HepG2 (cell line): ENCODE data around the gene TPSB2. TPM values are rescaled to one million over a fixed set of nuclear protein-coding genes. Genes with fewer than 3 reads are reported as not detected.

Experiments
- ATAC-seq: fragments of 200-7000 bp; cut with Tn5 transposase; 3 replicates; pipeline ENCODE4 v1.9.1; 2020; ENCODE audit warnings: mild to moderate bottlenecking, moderate library complexity
- BruUV-seq: library from RNA; stranded (reverse); fragments of 400-500 nt; replicated peaks from 2 replicates; lab custom pipeline; 2021; lab: Mats Ljungman, UMichigan
- CTCF ChIA-PET: fragments of 300-600 bp; formaldehyde crosslinking; extraction: SDS; loops from one replicate; lab custom pipeline; 2021; ENCODE audit warnings: low total read pairs, inconsistent platforms, low intra/inter-chr PET ratio; lab: Yijun Ruan, JAX
- POLR2A ChIA-PET: fragments of 350-600 bp; sonication (Branson Sonifier 250); formaldehyde crosslinking; loops from one replicate; lab custom pipeline; 2020; ENCODE audit warnings: antibody characterized with exemption, inconsistent platforms; lab: Yijun Ruan, JAX
- DNase-seq: peaks from one replicate; pipeline ENCODE4 v3.0.0-alpha.2; 2015; ENCODE audit warnings: low spot score
- FAIRE-seq: peaks from 3 replicates; lab custom pipeline; 2011; peaks lifted over from hg19 to GRCh38; lab: Jason Lieb, UNC
- H2AFZ ChIP-seq: one replicate; pipeline ENCODE4 v1.6.1; 2011; ENCODE audit warnings: low read length, inconsistent platforms
- H3K27ac ChIP-seq: fragments of 300-600 bp; 3 replicates; pipeline ENCODE4 v1.8.0; 2011; ENCODE audit warnings: mixed run types, mild to moderate bottlenecking, mixed read lengths, low read length, inconsistent platforms; ENCODE audit not compliant: insufficient read depth; ENCODE audit errors: extremely low read length
- H3K27me3 ChIP-seq, 2 experiments: fragments of 200-600 bp in 1 of 2; 2 replicates in 1 of 2; 3 replicates in 1 of 2; pipeline versions ENCODE4 v1.6.0 to v1.8.0; 2011; ENCODE audit warnings: low read length in 2 of 2, mild to moderate bottlenecking in 2 of 2, moderate library complexity in 2 of 2, inconsistent platforms in 1 of 2; ENCODE audit not compliant: insufficient read depth in 2 of 2, control insufficient read depth in 1 of 2
- H3K36me3 ChIP-seq, 2 experiments: fragments of 200-600 bp in 1 of 2; replicated peaks in 1 of 2; 2 replicates in 1 of 2; 3 replicates in 1 of 2; pipeline versions ENCODE4 v1.5.1 to v1.8.0; 2011; ENCODE audit warnings: low read length in 2 of 2, inconsistent platforms in 1 of 2; ENCODE audit not compliant: insufficient read depth in 2 of 2, control insufficient read depth in 1 of 2
- H3K4me1 ChIP-seq: 2 replicates; pipeline ENCODE4 v1.5.1; 2012; ENCODE audit warnings: low read length, inconsistent platforms; ENCODE audit not compliant: insufficient read depth
- H3K4me2 ChIP-seq: 2 replicates; pipeline ENCODE4 v1.6.0; 2011; ENCODE audit warnings: low read depth, low read length, inconsistent platforms
- H3K4me3 ChIP-seq, 3 experiments: fragments of 200-600 bp in 1 of 3; sonication (generic), shearing (Covaris generic) in 1 of 3; replicated peaks in 1 of 3; 2 replicates each; pipeline ENCODE4 v1.5.1; 2011 to 2016; ENCODE audit warnings: low read length in 3 of 3, inconsistent platforms in 2 of 3, low read depth in 2 of 3, mild to moderate bottlenecking in 2 of 3, control low read depth in 1 of 3, mixed read lengths in 1 of 3; ENCODE audit not compliant: insufficient read depth in 1 of 3
- H3K79me2 ChIP-seq: one replicate; pipeline ENCODE4 v1.6.1; 2011; ENCODE audit warnings: low read length, inconsistent platforms; ENCODE audit not compliant: insufficient read depth
- H3K9ac ChIP-seq: 2 replicates; pipeline ENCODE4 v1.6.0; 2011; ENCODE audit warnings: mild to moderate bottlenecking, low read depth, low read length, inconsistent platforms; ENCODE audit not compliant: insufficient read depth
- H3K9me3 ChIP-seq: 2 replicates; pipeline ENCODE4 v1.5.1; 2012; ENCODE audit warnings: mild to moderate bottlenecking, low read length
- H4K20me1 ChIP-seq: 2 replicates; pipeline ENCODE4 v1.6.0; 2011; ENCODE audit warnings: inconsistent platforms, mild to moderate bottlenecking, low read length, moderate library complexity; ENCODE audit not compliant: insufficient read depth
- ATF1 ChIP-seq: IDR thresholded peaks from 2 replicates; pipeline ENCODE4 v1.6.1; 2016; ENCODE audit warnings: mild to moderate bottlenecking, control low read depth
- ATRX ChIP-seq: sonication (generic); formaldehyde crosslinking; IDR thresholded peaks from 2 replicates; pipeline ENCODE4 v1.4.0; 2020; ENCODE audit warnings: missing genetic modification reagents, borderline replicate concordance
- HMG20A ChIP-seq: IDR thresholded peaks from 2 replicates; pipeline ENCODE4 v1.6.1; 2016; ENCODE audit warnings: borderline replicate concordance
- IKZF4 ChIP-seq: sonication (generic); formaldehyde crosslinking; IDR thresholded peaks from 2 replicates; pipeline ENCODE4 v1.5.1; 2020; ENCODE audit warnings: borderline replicate concordance, mild to moderate bottlenecking, low read depth, missing genetic modification reagents; ENCODE audit errors: not compliant biosample characterization
- MIER3 ChIP-seq: IDR thresholded peaks from 2 replicates; pipeline ENCODE4 v1.6.1; 2016; ENCODE audit warnings: missing compliant biosample characterization, borderline replicate concordance
- NKX3-1 ChIP-seq: sonication (generic); formaldehyde crosslinking; IDR thresholded peaks from 2 replicates; pipeline ENCODE4 v1.5.0; 2020; ENCODE audit warnings: missing genetic modification reagents
- PRMT3 ChIP-seq: sonication (generic); formaldehyde crosslinking; IDR thresholded peaks from 2 replicates; pipeline ENCODE4 v1.8.1; 2022; ENCODE audit warnings: low read depth, mild to moderate bottlenecking, moderate library complexity, missing genetic modification reagents, borderline replicate concordance
- SP140L ChIP-seq: sonication (generic); formaldehyde crosslinking; IDR thresholded peaks from 2 replicates; pipeline ENCODE4 v1.4.0; 2020; ENCODE audit warnings: missing genetic modification reagents, borderline replicate concordance
- ZFY ChIP-seq: sonication (generic); formaldehyde crosslinking; IDR thresholded peaks from 2 replicates; pipeline ENCODE4 v1.4.0; 2020; ENCODE audit warnings: missing genetic modification reagents
- ZNF205 ChIP-seq: IDR thresholded peaks from 2 replicates; pipeline ENCODE4 v1.6.1; 2018; ENCODE audit warnings: missing biosample characterization, missing genetic modification reagents
- ZNF224 ChIP-seq: sonication (generic); formaldehyde crosslinking; IDR thresholded peaks from 2 replicates; pipeline ENCODE4 v1.5.0; 2020; ENCODE audit warnings: mild to moderate bottlenecking, missing genetic modification reagents
- ZNF44 ChIP-seq: sonication (generic); formaldehyde crosslinking; IDR thresholded peaks from 2 replicates; pipeline ENCODE4 v1.5.1; 2020; ENCODE audit warnings: mild to moderate bottlenecking, missing genetic modification reagents
- ZNF598 ChIP-seq: sonication (generic); formaldehyde crosslinking; IDR thresholded peaks from 2 replicates; pipeline ENCODE4 v1.5.1; 2020; ENCODE audit warnings: mild to moderate bottlenecking, missing genetic modification reagents, borderline replicate concordance
- ZNF772 ChIP-seq: sonication (generic); formaldehyde crosslinking; IDR thresholded peaks from 2 replicates; pipeline ENCODE4 v1.5.0; 2020; ENCODE audit warnings: mild to moderate bottlenecking, missing genetic modification reagents
- WGBS: methylation state at CpG from one replicate; pipeline ENCODE4 v1.1.6; 2017; ENCODE audit warnings: low lambda C conversion rate; 5-methylcytosine and 5-hydroxymethylcytosine counted together
- in situ Hi-C: cut with HindIII; loops from 2 replicates; pipeline ENCODE4 v1.10.0; 2017; ENCODE audit warnings: low pct_unique_long_range_greater_than_20kb; ENCODE audit not compliant: extremely low pct_ligation_motif_present
- intact Hi-C: fragments of 100-400 bp; cut with micrococcal nuclease; formaldehyde crosslinking; loops from one replicate; pipeline ENCODE4 v1.10.0; 2022; ENCODE audit not compliant: unreplicated experiment
- polyA plus RNA-seq, 8 experiments: library from polyadenylated mRNA; depleted of rRNA in 3 of 8; stranded (reverse) in 7 of 8; unstranded in 1 of 8; fragments of >200 nt; fragmentation: Illumina TruSeq in 4 of 8; extraction: Trizol in 4 of 8; gene quantifications; 2 replicates each; pipeline versions ENCODE4 v1.2.1 to v1.2.3, GENCODE V29; 2011 to 2016; ENCODE audit warnings: low read depth in 4 of 8, missing spikeins in 1 of 8, mixed read lengths in 1 of 8; ENCODE audit not compliant: insufficient read depth in 1 of 8
- total RNA-seq, 5 experiments: library from RNA; depleted of rRNA; stranded (reverse); fragments of >200 nt; fragmentation: Illumina TruSeq; extraction: Trizol; gene quantifications; 2 replicates each; pipeline ENCODE4 v1.2.3, GENCODE V29; 2016; ENCODE audit warnings: low read depth in 1 of 5
- TF ChIP-seq, protein P1 (sequence below): sonication (generic); formaldehyde crosslinking; IDR thresholded peaks from 2 replicates; pipeline ENCODE4 v1.8.0; 2022; ENCODE audit warnings: mild to moderate bottlenecking, missing genetic modification reagents, moderate library complexity
- TF ChIP-seq, protein P2 (sequence below): sonication (generic); formaldehyde crosslinking; IDR thresholded peaks from 2 replicates; pipeline ENCODE4 v1.5.1; 2020; ENCODE audit warnings: mild to moderate bottlenecking, missing genetic modification reagents, borderline replicate concordance
- TF ChIP-seq, protein P3 (sequence below): IDR thresholded peaks from 2 replicates; pipeline ENCODE4 v1.6.1; 2016; ENCODE audit warnings: missing compliant biosample characterization, missing genetic modification reagents, borderline replicate concordance

The TPSB2 gene
- total and polyA plus RNA-seq, 2 of the 13 experiments (the other 11 are each of a cell fraction or from before 2014, with no cell fraction given) = not detected

DNA sequence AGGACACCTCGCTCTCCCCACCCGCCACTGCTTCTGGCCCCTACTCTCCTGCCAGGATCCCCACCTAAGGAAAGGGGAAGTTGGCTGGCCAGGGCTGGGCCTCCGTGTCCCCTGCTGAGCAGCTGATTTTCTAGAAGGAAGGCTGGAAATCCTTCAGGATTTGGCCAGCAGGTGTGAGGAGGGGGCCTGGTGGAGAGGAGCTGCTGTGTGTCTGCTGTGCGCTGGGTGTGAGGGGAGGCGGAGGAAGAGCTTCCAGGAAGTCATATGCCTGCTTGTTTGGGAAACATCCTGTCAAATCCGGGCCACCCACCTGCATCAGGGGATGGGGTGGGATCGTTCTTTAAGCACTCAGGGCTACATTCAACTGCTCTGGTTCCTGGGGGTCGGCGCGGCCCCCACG, 33.5 kb downstream of the TPSB2 start:
- WGBS = 76% methylated on average over 3 of the region's 11 CpGs
- BruUV-seq = no TSS peak
- H3K4me1 ChIP-seq = peaks cover 33% of the 10 kb centered on the region
- H4K20me1 ChIP-seq = peaks cover 29% of the 10 kb centered on the region; the same call in 1 of the 2 replicates
- in situ Hi-C loops (loop anchor here (5.0 kb wide), 1 partner anchor 84 kb away; no protein-coding TSS in a partner anchor), intact Hi-C loops (no loop called here)
- no peaks in the 10 kb centered on the region for H3K9me3 ChIP-seq
- no peak for DNase-seq
- POLR2A ChIA-PET = no interaction called here
- TF ChIP-seq, protein P1, sequence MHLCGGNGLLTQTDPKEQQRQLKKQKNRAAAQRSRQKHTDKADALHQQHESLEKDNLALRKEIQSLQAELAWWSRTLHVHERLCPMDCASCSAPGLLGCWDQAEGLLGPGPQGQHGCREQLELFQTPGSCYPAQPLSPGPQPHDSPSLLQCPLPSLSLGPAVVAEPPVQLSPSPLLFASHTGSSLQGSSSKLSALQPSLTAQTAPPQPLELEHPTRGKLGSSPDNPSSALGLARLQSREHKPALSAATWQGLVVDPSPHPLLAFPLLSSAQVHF = no peak
- TF ChIP-seq HMG20A (CRISPR knock-in tag) (no peak), ZNF598 (CRISPR knock-in tag) (no peak), ATF1 (CRISPR knock-in tag) (no peak), MIER3 (no peak)
- H3K79me2 ChIP-seq = no peaks in the 10 kb centered on the region
- H3K36me3 ChIP-seq = no peaks in the 10 kb centered on the region
- CTCF ChIA-PET = no interaction called here
- H3K27me3 ChIP-seq = peaks cover 2 to 33% of the 10 kb centered on the region in 2 experiments; a peak in 4 of 5 replicates
- FAIRE-seq = no peak
- H2AFZ ChIP-seq = no peak overlapping the region
- H3K4me3 ChIP-seq = no peak overlapping the region
- no peak overlapping the region for H3K4me2 ChIP-seq
- no peak overlapping the region for H3K9ac ChIP-seq
- H3K27ac ChIP-seq = no peak overlapping the region
- no peak for ATAC-seq

DNA sequence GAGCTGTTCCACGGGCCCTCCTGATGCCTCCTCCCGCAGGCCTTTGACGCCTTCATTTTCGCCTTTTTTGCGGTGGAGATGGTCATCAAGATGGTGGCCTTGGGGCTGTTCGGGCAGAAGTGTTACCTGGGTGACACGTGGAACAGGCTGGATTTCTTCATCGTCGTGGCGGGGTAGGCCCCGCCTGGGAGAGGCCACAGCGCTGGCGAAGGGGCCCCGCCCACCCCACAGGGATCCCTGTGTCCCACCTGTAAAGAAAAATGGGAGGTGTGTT, 34.7 kb downstream of the TPSB2 start:
- Histone ChIP-seq H3K79me2 (no peaks in the 10 kb centered on the region), H3K27ac (no peak overlapping the region), H3K27me3 (peaks cover 2 to 33% of the 10 kb centered on the region in 2 experiments; a peak in 4 of 5 replicates), H2AFZ (no peak overlapping the region), H3K36me3 (no peaks in the 10 kb centered on the region), H3K4me3 (no peak overlapping the region), H3K9me3 (no peaks in the 10 kb centered on the region), H3K4me1 (peaks cover 33% of the 10 kb centered on the region), H4K20me1 (peaks cover 29% of the 10 kb centered on the region; the same call in 1 of the 2 replicates), H3K9ac (no peak overlapping the region), H3K4me2 (no peak overlapping the region)
- DNase-seq = no peak
- in situ Hi-C loops = loop anchor here (5.0 kb wide), 1 partner anchor 83 kb away; no protein-coding TSS in a partner anchor
- CTCF ChIA-PET = interaction anchor here (1.4 kb wide), 1 partner anchor 92 kb away, joined by 3 read pairs; no protein-coding TSS in a partner anchor
- no peak for ATAC-seq
- no peak for FAIRE-seq
- no TSS peak for BruUV-seq
- intact Hi-C loops = no loop called here
- POLR2A ChIA-PET = no interaction called here
- 64% methylated on average over 14 of the region's 14 CpGs for WGBS
- TF ChIP-seq ATRX = no peak
- TF ChIP-seq, protein P2, sequence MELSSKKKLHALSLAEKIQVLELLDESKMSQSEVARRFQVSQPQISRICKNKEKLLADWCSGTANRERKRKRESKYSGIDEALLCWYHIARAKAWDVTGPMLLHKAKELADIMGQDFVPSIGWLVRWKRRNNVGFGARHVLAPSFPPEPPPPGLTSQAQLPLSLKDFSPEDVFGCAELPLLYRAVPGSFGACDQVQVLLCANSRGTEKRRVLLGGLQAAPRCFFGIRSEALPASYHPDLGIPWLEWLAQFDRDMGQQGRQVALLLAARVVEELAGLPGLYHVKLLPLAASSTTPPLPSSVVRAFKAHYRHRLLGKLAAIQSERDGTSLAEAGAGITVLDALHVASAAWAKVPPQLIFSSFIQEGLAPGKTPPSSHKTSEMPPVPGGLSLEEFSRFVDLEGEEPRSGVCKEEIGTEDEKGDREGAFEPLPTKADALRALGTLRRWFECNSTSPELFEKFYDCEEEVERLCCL (CRISPR knock-in tag) = no peak
- TF ChIP-seq, protein P3, sequence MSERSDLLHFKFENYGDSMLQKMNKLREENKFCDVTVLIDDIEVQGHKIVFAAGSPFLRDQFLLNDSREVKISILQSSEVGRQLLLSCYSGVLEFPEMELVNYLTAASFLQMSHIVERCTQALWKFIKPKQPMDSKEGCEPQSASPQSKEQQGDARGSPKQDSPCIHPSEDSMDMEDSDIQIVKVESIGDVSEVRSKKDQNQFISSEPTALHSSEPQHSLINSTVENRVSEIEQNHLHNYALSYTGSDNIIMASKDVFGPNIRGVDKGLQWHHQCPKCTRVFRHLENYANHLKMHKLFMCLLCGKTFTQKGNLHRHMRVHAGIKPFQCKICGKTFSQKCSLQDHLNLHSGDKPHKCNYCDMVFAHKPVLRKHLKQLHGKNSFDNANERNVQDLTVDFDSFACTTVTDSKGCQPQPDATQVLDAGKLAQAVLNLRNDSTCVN (CRISPR knock-in tag) = no peak
- TF ChIP-seq ZFY = no peak
- TF ChIP-seq NKX3-1 (CRISPR knock-in tag) = no peak
- TF ChIP-seq PRMT3 = no peak
- TF ChIP-seq ZNF44 (CRISPR knock-in tag) = no peak
- TF ChIP-seq ZNF205 = no peak
- no peak for TF ChIP-seq ZNF772 (CRISPR knock-in tag)
- TF ChIP-seq SP140L (CRISPR knock-in tag) = no peak
- no peak for TF ChIP-seq IKZF4 (CRISPR knock-in tag)
- no peak for TF ChIP-seq ZNF224
